GM18498 (cell line): ENCODE data around the gene ALDH16A1.

Source experiments
- ATAC-seq: cut with Tn5 transposase; IDR thresholded peaks from one replicate; pipeline ENCODE4 v1.9.1; 2021; ENCODE audit warnings: mild to moderate bottlenecking, moderate library complexity; ENCODE audit not compliant: unreplicated experiment

The ALDH16A1 gene

DNA sequence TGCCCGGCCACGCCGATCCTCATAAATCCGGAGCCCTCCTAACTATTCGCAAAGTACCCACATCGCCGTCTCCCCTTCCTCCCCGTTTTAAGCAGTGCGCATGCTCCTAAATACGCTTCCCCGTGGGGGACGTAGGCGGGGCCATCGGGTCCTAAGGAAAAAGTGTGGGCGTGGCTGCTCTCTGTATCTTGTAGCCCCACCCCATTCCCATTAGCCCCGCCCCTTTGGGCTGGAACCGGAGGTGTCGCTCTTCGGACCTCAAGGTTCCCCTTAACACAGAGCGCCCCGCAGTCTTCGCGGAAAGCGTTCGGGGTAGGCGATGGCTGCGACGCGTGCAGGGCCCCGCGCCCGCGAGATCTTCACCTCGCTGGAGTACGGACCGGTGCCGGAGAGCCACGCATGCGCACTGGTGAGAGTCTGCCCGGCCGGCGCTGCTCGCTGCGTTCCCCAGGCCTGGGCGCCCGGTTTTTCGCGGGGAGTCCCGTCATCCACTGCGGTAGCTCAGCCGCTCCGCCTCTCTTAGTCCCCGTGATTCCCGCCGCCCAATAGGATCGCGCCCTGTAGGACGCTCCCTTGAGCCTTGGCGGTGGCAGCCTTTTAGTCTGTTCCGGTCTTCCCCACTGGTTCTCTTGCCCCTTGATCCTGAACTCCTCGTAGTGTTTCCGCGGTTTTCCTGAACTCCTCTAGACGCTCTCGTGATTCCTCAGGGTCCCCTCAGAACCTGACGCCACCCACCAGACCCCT is at the start of gene ALDH16A1:
ALDH16A1 (plus strand) TSS at position 213 of the 744 bp plus-strand sequence; CDS start at position 320, 107 bp downstream.
- peak; percentile 81 for ATAC-seq

DNA sequence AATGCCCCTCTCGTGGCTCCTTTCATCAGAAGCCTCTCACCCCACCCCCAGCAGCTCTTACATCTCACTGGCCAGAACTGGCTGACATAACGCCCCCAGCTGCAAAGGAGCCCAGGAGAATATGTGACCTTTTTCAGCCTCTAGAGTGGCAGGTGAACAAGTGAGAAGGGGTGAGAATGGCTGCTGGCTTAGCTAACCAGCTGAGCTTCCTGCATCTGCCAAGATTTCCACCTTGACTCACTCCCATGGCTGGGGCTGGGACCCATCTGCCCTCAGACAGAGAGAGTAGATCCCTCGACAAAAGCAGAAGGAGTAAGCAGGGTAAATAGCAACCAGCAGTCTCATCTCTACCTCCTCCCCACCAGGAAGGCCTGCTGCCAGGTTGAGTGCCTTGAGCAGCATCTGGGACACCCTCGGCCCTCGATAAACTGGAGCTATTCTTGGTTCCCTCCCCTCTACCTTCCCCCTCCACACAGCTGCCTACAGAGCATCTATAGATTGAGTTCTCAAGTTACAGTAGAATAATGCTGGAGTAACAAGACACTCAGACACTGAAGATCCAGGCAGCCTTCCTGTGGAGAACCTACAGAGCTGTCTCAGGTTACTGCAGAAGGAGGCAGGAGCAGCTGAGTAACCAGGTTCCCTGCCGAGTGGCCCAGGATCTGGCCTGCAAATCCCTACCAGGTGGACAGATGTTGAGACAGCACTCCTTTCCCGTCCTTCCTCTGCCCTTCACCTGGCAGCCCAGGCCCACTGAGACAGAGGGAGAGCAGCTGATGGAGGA is 49.4 kb upstream of the ALDH16A1 start:
- no peak for ATAC-seq

- ATAC-seq, result no peak
These were observed 45.9 kb upstream of the ALDH16A1 start for GRCh38 chr19:49407079-49407478.

DNA sequence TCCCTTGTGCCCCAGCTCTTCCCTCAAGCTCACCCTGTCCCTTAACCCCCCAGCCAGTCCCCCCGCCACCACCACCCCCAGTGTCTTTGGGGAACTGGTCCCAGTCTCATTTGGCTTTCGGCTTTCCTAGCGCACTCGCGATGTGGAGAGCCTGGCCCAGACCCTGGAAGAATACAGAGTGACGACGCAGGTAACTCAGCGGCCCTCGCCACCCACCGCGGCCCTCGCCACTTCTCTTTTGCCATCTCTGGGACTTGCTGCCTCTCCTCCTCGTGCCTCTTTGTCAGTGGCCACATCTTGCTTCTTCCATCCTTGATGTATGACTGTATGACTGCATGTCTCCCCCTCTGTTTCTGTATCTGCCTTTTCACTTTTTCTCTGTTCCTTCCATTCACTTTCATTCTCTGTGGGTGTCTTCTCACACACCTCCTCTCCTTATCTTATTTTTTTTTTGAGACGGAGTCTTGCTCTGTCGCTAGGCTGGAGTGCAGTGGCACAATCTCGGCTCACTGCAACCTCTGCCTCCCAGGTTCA is 45.5 kb upstream of the ALDH16A1 start:
- no peak for ATAC-seq

- ATAC-seq, result no peak
These were observed 44.1 kb upstream of the ALDH16A1 start for GRCh38 chr19:49408816-49409440.

DNA sequence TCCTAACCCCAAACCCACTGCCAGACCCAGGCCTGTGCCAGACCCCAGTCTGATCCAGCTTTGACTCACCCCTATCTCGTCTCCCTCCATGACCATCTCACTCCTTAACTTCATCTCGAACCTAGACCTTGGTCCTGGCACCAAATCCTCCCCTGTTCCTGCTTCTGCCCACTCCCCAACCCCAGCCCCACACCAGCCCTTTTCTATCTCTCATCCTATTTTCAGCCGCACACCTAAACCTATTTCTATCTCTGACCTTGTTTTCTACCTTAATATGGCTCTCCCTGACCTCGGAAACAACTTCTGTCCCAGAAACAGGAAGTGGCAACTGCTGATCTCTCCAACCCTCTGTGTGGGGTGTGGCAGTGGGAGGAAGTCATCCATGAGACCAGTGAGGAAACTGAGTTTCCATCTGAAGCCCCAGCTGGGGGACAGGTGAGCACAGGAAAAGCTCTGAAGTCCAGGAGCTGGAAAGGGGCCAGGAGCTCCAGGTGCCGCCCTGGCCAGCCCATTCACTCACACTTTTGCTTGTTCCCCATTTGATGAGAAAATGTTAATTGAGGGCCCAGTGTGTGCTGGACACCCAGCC is 43.5 kb upstream of the ALDH16A1 start:
- ATAC-seq, result no peak

DNA sequence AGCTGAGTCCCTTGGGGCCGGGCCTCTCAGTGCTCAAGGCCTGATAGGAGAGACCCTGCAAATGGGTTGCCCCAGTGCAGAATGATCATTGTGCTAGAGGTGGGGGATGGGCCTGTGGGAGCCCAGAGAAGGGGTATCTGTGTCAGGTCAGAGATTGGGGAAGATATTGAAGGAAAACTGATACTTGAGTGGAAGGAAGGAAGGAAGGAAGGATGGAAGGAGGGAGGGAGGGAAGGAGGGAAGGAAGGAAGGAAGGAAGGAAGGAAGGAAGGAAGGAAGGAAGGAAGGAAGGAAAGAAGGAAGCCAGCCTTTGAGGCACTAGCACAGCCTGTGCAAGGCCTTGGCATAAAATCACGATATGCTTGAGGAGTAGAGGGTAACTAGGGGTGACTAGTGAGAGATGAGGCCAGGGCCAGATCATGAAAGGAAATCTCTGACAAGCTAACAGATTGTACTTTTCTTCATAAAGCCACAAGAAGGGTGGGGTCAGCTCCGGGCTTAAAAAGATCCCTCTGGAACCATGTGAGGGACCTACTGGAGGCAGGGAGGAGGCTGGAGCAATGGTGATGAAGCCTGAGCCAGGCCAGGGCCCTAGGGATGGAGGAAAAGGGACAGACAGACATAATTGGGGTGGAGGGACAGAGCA is 41.2 kb upstream of the ALDH16A1 start:
- no peak for ATAC-seq

DNA sequence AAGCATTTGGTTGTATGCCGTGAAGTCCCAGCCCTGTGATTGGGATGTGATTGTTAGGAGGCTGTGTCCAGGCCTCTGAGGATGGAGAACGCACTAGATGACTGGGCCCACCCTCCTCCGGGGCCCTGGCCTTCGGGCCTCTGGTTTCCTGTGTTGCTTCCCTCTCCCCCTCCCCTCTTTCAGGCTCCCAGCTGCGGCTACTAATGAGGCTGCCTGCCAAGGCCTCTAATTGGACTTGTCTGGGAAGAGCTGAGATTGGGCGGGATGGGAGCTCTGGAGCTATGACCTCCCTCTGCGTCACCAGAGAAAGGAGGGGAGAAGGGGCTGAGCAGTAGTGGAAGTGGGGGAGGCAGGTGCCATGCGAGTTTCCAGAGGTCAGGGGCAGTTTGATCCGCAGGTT is 39.7 kb upstream of the ALDH16A1 start:
- no peak for ATAC-seq

GRCh38 chr19:49414256-49414655 is 38.8 kb upstream of the ALDH16A1 start:
- ATAC-seq, result no peak

- ATAC-seq, result no peak
These were observed 37.8 kb upstream of the ALDH16A1 start for GRCh38 chr19:49415102-49415809.

- ATAC-seq, result no peak
These were observed 37.2 kb upstream of the ALDH16A1 start for GRCh38 chr19:49415810-49416200.

DNA sequence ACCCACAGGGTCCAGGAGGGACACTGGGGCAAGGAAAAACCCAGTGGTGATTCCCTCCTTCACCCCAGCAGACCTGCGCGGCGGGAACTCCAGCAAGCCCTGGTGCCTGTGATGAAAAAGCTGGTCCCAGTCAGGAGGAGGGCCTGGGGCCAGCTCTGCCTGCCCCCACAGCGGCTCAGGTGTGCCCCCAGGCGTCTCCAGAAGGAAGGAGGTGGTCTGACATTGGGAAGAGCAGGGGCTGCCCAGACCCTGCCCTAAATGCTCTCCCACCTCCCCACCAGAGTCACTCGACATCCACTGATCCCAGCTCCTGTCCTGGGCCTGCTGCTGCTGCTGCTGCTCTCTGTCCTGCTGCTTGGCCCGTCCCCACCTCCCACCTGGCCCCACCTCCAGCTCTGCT is 35.9 kb upstream of the ALDH16A1 start:
- no peak for ATAC-seq

- no peak for ATAC-seq
These were observed 34.5 kb upstream of the ALDH16A1 start for GRCh38 chr19:49418511-49418910.

DNA sequence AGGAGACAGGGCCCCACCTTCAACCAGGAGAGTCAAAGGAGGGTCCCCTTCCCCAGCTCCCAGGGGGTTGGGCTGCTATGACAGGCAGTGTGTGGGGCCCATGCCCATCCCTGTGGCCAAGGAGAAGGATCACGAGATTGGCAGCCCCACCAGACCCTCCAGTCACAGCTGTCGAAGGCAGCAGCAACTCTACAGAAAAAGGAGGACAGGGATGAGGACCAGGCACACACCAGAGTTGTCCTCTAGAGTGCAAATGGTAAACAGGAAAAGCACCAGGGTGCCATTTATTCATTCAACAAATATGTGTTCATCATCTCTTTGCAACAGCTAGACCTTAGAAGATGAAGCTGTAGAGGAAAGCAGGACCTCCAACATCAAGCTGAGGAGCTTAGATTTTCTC is 33.9 kb upstream of the ALDH16A1 start:
- ATAC-seq, result no peak

GRCh38 chr19:49420227-49420626 is 32.8 kb upstream of the ALDH16A1 start:
- ATAC-seq, result no peak

DNA sequence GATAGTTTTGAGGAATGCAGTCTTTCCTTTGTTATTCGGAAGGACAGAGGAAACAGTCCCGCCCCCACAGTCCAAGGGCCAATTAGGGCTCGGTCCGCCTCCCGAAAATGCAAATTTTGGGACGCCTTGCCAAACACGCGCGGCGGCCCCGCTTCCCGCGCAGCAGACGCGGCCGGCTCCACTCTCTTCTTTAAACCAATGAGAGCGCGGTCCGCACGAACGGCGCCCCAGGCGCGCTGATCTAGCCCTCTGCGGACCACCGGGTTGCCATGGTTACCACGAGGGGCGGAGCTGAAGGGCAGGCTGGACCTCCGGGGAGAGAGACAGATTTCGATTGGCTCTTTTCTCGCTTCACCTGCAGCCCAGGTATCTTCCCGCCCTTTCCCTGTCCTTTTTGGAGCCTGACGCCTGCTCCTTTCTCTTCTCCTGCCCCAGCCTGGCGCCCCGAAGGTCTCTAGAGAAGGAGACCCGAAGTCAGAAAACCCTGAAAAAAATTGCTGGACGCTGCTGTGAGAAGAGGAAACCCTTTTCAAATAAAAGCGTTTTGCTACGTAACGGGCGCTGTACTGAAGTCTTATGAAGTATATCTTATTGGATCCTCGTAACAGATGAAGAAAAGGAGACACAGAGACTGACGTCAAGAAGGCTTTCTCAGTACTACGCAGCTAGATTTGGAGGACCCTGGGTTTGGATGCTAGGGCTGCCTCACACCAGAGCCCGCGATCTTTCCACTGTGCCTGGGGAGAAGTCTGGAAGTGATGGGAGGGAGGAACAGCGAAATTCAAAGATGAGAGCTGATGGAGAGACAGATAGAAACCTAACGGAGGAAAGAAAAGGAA is 31.8 kb upstream of the ALDH16A1 start:
- no peak for ATAC-seq

DNA sequence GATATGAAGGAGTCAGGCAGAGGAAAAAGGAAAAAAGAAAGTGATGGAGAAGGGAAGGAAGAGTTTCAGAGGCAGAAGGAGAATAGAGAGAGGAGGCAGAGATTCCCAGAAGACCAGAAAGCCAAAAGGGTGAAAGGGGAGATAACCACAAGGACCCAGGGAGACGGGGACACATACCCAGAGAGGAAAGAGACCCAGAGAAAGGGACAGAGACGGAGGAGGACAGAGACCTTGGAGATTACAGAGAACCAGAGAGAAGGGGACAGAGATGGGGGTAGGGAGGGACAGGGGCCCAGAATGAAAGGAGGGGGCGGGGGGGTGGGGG is 31.2 kb upstream of the ALDH16A1 start:
- no peak for ATAC-seq

GRCh38 chr19:49422407-49423070 is 30.5 kb upstream of the ALDH16A1 start:
- no peak for ATAC-seq
